Ovary (tissue), 3 donors: ENCODE data around the gene NACAD.

Source experiments
- EP300 ChIP-seq: sonication (generic); formaldehyde crosslinking; IDR thresholded peaks from one replicate; pipeline ENCODE4 v1.6.1; 2017; ENCODE audit warnings: antibody characterized with exemption
- POLR2A ChIP-seq: fragments of 450-650 bp; IDR thresholded peaks from one replicate; pipeline ENCODE4 v1.6.1; 2017; ENCODE audit warnings: antibody characterized with exemption, mild to moderate bottlenecking, moderate library complexity
- TF ChIP-seq, protein P1 (sequence below), 3 donors: fragments of 450-650 bp in 2 of 3; fragments of 200-600 bp in 1 of 3; IDR thresholded peaks; one replicate each; pipeline versions ENCODE4 v1.5.1 to v1.8.0; 2016 to 2022; ENCODE audit warnings: antibody characterized with exemption in 3 of 3, mild to moderate bottlenecking in 1 of 3
- donor health status: DM: no; HTN: no; CAD: no.

- TF ChIP-seq, protein P1, sequence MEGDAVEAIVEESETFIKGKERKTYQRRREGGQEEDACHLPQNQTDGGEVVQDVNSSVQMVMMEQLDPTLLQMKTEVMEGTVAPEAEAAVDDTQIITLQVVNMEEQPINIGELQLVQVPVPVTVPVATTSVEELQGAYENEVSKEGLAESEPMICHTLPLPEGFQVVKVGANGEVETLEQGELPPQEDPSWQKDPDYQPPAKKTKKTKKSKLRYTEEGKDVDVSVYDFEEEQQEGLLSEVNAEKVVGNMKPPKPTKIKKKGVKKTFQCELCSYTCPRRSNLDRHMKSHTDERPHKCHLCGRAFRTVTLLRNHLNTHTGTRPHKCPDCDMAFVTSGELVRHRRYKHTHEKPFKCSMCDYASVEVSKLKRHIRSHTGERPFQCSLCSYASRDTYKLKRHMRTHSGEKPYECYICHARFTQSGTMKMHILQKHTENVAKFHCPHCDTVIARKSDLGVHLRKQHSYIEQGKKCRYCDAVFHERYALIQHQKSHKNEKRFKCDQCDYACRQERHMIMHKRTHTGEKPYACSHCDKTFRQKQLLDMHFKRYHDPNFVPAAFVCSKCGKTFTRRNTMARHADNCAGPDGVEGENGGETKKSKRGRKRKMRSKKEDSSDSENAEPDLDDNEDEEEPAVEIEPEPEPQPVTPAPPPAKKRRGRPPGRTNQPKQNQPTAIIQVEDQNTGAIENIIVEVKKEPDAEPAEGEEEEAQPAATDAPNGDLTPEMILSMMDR (IDR thresholded peaks at IDR 0.05), result no peak
- TF ChIP-seq EP300, result no peak
- TF ChIP-seq POLR2A, result no peak
These were observed 10.6 kb downstream of the NACAD start for GRCh38 chr7:45078125-45078681.
